Gastrocnemius medialis (tissue), 4 donors: Measurements from ENCODE around the gene CHMP4A. TPM values are rescaled to one million over a fixed set of nuclear protein-coding genes. Genes with fewer than 3 reads are reported as not detected.

Experiments used
- ATAC-seq, 2 donors: fragments of 150-250 bp; one replicate each; pipeline ENCODE4 v1.9.1; 2016
- DNase-seq, 2 donors: peaks; one replicate each; pipeline ENCODE4 v3.0.0-alpha.2; 2019
- H3K27ac ChIP-seq, 4 donors: fragments of 200-600 bp; sonication (generic); 1 replicate in 1 of 4; 2 replicates in 3 of 4; pipeline ENCODE4 v1.5.1; 2016 to 2018; ENCODE audit warnings: mild to moderate bottlenecking in 2 of 4, moderate library complexity in 1 of 4
- H3K27me3 ChIP-seq, 3 donors: fragments of 200-600 bp; sonication (generic) in 2 of 3; 1 replicate in 1 of 3; 2 replicates in 2 of 3; pipeline versions ENCODE4 v1.5.1 to v1.6.0; 2016 to 2019; ENCODE audit warnings: mild to moderate bottlenecking in 1 of 3, moderate library complexity in 1 of 3
- H3K36me3 ChIP-seq, 2 donors: fragments of 200-600 bp; sonication (generic) in 1 of 2; one replicate each; pipeline ENCODE4 v1.5.1; 2017 to 2018
- H3K4me1 ChIP-seq, 2 donors: fragments of 200-600 bp; sonication (generic) in 1 of 2; one replicate each; pipeline ENCODE4 v1.5.1; 2016 to 2017; ENCODE audit warnings: mild to moderate bottlenecking in 2 of 2
- H3K4me3 ChIP-seq, 4 donors: fragments of 200-600 bp; sonication (generic) in 3 of 4; 1 replicate in 1 of 4; 2 replicates in 3 of 4; pipeline ENCODE4 v1.5.1; 2016 to 2019; ENCODE audit warnings: mild to moderate bottlenecking in 2 of 4
- H3K9me3 ChIP-seq, 3 donors: fragments of 200-600 bp; sonication (generic) in 2 of 3; 1 replicate in 1 of 3; 2 replicates in 2 of 3; pipeline ENCODE4 v1.5.1; 2016 to 2019
- POLR2A ChIP-seq, 2 donors: fragments of 450-650 bp; IDR thresholded peaks; one replicate each; pipeline ENCODE4 v1.6.1; 2017; ENCODE audit warnings: antibody characterized with exemption in 2 of 2, mild to moderate bottlenecking in 2 of 2, moderate library complexity in 2 of 2
- in situ Hi-C, 4 donors: fragments of 200-750 bp; cut with MboI; loops; one replicate each; pipeline versions ENCODE4 v1.15.0 to v1.8.0; 2017; ENCODE audit warnings: low sequenced_read_pairs in 4 of 4
- intact Hi-C: fragments of 100-400 bp; cut with DNase I; formaldehyde crosslinking; loops from one replicate; pipeline ENCODE4 v1.15.1; 2023; ENCODE audit warnings: low total_unique reads
- total RNA-seq, 4 donors: library from RNA; depleted of rRNA; stranded (reverse); fragments of >200 nt; gene quantifications; one replicate each; pipeline versions ENCODE4 v1.1.0 to v1.2.3, GENCODE V29; 2016
- TF ChIP-seq, protein P1 (sequence below), 5 experiments: fragments of 450-650 bp in 3 of 5; fragments of 200-600 bp in 2 of 5; sonication (generic) in 2 of 5; IDR thresholded peaks in 4 of 5; conservative IDR thresholded peaks in 1 of 5; 1 replicate in 4 of 5; 2 replicates in 1 of 5; pipeline ENCODE4 v1.5.1; 2016 to 2019; ENCODE audit warnings: antibody characterized with exemption in 5 of 5, mild to moderate bottlenecking in 3 of 5, moderate library complexity in 3 of 5

Gene CHMP4A
- total RNA-seq, 4 donors from 2014 or later: 13.6 to 29.8 (median 20.7) TPM

DNA sequence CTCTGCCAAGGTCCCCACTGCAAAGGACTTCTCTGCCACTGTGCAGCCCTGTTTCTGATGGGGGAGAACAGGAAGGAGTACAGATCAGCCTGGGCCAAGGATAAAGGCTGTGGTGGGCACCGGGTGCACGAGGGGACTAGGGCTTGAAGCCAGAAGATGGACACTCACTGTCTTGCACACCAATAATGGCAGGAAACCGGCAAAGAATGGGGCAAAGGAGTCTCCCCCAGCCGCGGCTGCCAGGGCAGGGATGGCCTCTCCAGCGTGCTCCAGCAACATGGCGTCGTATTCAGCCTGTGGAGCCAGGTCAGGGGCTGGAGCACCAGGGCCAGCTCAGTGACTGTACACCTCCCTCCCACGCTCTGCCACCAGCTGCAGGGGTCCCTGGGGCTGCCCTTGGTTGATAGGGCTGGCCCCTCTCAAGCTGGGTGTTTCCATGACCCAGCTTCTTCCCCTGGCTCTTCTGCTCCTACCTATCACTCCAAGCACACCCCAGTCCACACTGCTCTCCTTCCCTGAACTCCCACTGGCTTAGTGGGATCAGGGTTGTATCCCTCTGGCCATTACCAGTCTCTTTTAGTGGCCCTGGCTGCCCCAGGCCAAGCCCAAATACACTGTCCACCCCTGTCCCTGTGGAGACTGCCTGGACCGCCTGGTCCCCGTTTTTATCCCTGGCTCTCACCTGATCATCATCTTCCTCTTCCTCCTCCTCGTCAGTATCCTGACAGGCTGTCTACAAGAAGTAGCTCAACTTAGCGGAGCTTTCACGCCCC is 31.0 kb downstream of the CHMP4A start:
- ATAC-seq (no peak), DNase-seq (no peak)
- in situ Hi-C loops: no loop called here
- no peaks in the 10 kb centered on the region for H3K27me3 ChIP-seq
- H3K27ac ChIP-seq: no peak overlapping the region
- TF ChIP-seq POLR2A (IDR thresholded peaks at IDR 0.05): no peak
- TF ChIP-seq, protein P1, sequence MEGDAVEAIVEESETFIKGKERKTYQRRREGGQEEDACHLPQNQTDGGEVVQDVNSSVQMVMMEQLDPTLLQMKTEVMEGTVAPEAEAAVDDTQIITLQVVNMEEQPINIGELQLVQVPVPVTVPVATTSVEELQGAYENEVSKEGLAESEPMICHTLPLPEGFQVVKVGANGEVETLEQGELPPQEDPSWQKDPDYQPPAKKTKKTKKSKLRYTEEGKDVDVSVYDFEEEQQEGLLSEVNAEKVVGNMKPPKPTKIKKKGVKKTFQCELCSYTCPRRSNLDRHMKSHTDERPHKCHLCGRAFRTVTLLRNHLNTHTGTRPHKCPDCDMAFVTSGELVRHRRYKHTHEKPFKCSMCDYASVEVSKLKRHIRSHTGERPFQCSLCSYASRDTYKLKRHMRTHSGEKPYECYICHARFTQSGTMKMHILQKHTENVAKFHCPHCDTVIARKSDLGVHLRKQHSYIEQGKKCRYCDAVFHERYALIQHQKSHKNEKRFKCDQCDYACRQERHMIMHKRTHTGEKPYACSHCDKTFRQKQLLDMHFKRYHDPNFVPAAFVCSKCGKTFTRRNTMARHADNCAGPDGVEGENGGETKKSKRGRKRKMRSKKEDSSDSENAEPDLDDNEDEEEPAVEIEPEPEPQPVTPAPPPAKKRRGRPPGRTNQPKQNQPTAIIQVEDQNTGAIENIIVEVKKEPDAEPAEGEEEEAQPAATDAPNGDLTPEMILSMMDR (IDR thresholded peaks at IDR 0.05 in 4 of 5, conservative IDR thresholded peaks at IDR 0.05 in 1 of 5): no peak
- peaks cover 0 to 86% of the 10 kb centered on the region in 2 donors for H3K36me3 ChIP-seq
- no peaks in the 10 kb centered on the region for H3K9me3 ChIP-seq
- H3K4me1 ChIP-seq: peaks cover 13 to 17% of the 10 kb centered on the region in 2 donors
- no peak overlapping the region for H3K4me3 ChIP-seq
- intact Hi-C loops: no loop called here

DNA sequence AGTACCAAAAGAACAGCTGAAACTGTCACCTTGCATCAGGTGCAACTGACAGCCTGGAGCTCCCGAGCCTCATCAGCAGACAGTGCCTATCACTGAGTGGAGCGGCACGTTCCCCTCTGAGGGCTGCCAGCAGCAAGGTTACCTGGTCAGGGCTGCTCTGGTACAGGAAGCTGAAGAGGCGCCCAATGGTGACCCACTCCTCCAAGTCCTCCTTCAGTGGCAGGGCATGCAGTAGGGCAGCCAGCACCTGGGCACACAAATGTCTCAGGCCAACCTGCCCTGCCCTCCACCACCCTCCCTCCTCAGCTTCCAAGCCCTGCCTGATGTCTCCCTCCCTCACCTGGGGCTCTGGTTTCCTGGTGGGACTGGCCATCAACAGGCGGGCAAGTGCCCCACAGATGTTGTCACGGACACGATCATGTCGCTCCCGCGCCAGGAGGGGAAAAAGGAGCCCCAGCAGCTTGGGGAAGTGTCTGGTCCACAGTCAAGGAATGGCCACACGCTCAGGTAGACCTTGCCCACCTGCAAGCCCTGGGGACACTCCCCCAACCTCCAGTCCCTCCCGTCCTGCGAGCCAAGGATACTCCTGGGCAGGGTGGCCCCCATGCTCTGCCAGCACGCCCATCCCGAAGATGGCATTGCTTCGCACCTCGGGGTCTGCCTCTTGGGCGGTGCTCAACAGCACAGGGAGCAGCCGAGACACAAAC is 31.8 kb downstream of the CHMP4A start:
- Histone ChIP-seq H3K4me3 (no peak overlapping the region), H3K36me3 (peaks cover 0 to 80% of the 10 kb centered on the region in 2 donors), H3K4me1 (peaks cover 9 to 13% of the 10 kb centered on the region in 2 donors), H3K27ac (no peak overlapping the region), H3K27me3 (no peaks in the 10 kb centered on the region), H3K9me3 (no peaks in the 10 kb centered on the region)
- intact Hi-C loops: no loop called here
- DNase-seq: no peak
- in situ Hi-C loops: no loop called here
- TF ChIP-seq, protein P1 (IDR thresholded peaks at IDR 0.05 in 4 of 5, conservative IDR thresholded peaks at IDR 0.05 in 1 of 5): no peak
- no peak for TF ChIP-seq POLR2A (IDR thresholded peaks at IDR 0.05)
- ATAC-seq: no peak

DNA sequence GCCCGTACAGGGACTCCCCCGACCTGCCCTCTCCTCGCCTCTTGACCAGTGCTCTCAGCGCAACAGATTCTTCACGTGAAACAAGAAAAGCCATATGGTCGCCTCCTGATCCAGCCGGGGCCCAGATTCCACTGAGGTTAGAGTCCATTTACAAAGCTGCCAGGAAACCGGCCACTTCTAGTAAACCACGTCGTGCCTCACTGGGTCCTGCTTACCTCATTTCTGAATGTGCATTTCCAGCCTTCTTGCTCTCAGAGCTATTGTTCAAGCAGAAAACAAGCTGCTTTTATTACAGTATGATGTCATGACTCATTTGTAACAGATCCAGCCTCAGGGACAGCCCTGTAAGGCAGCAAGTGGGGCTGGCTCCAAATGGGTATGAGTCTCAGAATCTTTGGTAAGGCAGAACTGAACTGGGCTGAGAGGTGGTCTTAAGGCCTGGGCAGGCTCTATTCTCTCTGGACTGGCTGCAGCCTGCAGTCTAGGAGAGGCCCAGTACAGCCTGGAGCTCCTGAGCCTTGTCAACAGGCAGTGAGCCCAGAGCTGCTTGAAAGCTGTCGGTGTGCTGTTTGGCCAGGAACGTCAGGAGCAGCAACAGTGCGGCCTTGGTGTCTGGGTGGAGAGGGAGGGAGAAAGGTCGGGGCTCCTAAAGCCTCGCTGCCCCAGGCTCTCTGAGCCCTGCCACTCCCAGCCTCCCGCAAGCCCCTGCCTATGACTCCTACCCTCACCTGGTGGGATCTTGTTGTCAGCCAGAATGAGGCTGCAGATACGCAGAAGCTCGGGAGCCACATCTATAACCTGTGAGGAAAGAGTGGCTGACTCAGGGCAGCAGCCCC is 33.1 kb downstream of the CHMP4A start:
- in situ Hi-C loops (no loop called here), intact Hi-C loops (no loop called here)
- Histone ChIP-seq H3K27me3 (no peaks in the 10 kb centered on the region), H3K4me3 (no peak overlapping the region), H3K36me3 (peaks cover 0 to 66% of the 10 kb centered on the region in 2 donors), H3K4me1 (peaks cover 9 to 13% of the 10 kb centered on the region in 2 donors), H3K9me3 (no peaks in the 10 kb centered on the region), H3K27ac (peak overlapping the region; percentile 69 to 74 (median 70))
- DNase-seq (no peak), ATAC-seq (peak; percentile 88 to 93)
- no peak for TF ChIP-seq POLR2A (IDR thresholded peaks at IDR 0.05)
- TF ChIP-seq, protein P1 (IDR thresholded peaks at IDR 0.05 in 4 of 5, conservative IDR thresholded peaks at IDR 0.05 in 1 of 5): no peak

DNA sequence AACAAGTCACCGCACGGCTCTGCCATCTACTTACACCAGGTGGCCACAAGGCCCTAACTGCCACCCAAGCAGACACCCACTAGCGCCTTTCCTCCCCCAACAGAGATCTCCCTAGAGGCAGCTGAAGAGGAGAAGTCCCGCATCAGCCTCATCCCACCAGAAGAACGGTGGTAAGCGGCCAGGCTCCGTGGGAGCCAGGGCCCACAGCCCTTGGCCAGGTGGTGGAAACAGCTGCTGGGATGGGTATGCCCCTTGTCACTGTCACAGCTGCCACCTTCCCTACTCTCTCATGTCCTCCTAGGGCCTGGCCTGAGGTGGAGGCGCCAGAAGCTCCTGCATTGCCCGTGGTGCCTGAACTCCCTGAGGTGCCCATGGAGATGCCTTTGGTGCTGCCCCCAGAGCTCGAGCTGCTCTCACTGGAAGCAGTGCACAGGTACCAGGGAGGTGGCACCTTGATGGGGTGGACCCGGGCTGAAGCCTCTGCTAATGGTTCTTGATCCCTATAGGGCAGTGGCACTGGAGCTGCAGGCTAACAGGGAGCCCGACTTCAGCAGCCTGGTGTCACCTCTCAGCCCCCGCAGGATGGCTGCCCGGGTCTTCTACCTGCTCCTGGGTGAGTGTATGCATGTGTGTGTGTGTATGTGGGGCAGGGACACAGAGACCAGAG is 33.9 kb downstream of the CHMP4A start:
- Histone ChIP-seq H3K4me3 (no peak overlapping the region), H3K4me1 (peaks cover 9 to 13% of the 10 kb centered on the region in 2 donors), H3K27ac (peak overlapping the region; percentile 69 to 74 (median 70)), H3K9me3 (no peaks in the 10 kb centered on the region), H3K27me3 (no peaks in the 10 kb centered on the region), H3K36me3 (peaks cover 0 to 59% of the 10 kb centered on the region in 2 donors)
- ATAC-seq (peak in 1 of 2 donors; percentile 7), DNase-seq (no peak)
- no peak for TF ChIP-seq POLR2A (IDR thresholded peaks at IDR 0.05)
- TF ChIP-seq, protein P1 (IDR thresholded peaks at IDR 0.05 in 4 of 5, conservative IDR thresholded peaks at IDR 0.05 in 1 of 5): no peak
- in situ Hi-C loops: no loop called here
- intact Hi-C loops: no loop called here
